Type B pancreatic cell (in vitro differentiated cells): ENCODE data around the gene ATOX1. TPM values are rescaled to one million over a fixed set of nuclear protein-coding genes. Genes with fewer than 3 reads are reported as not detected.

Experiments used
- DNase-seq: peaks from one replicate; pipeline ENCODE4 v3.0.0; 2021; ENCODE audit warnings: mixed read lengths; ENCODE audit not compliant: unreplicated experiment; ENCODE audit errors: extremely low spot score
- H3K27ac Mint-ChIP-seq: 2 replicates; pipeline ENCODE4 v1.8.0; 2021; ENCODE audit warnings: mild to moderate bottlenecking, mixed read lengths
- H3K27me3 Mint-ChIP-seq: 2 replicates; pipeline ENCODE4 v1.8.0; 2021; ENCODE audit warnings: mixed read lengths
- H3K36me3 Mint-ChIP-seq: 2 replicates; pipeline ENCODE4 v1.8.0; 2021; ENCODE audit warnings: mixed read lengths
- H3K4me1 Mint-ChIP-seq: one replicate; pipeline ENCODE4 v1.8.0; 2021; ENCODE audit warnings: mixed read lengths; ENCODE audit not compliant: unreplicated experiment
- H3K4me3 Mint-ChIP-seq: 2 replicates; pipeline ENCODE4 v1.8.0; 2021; ENCODE audit warnings: mild to moderate bottlenecking, mixed read lengths
- H3K9me3 Mint-ChIP-seq: 2 replicates; pipeline ENCODE4 v1.8.0; 2021; ENCODE audit warnings: mixed read lengths
- CTCF ChIP-seq: fragments of 200-600 bp; sonication (generic); conservative IDR thresholded peaks from 2 replicates; pipeline ENCODE4 v1.5.0; 2021; ENCODE audit warnings: antibody characterized with exemption, mild to moderate bottlenecking
- total RNA-seq: library from RNA; stranded (reverse); gene quantifications from 2 replicates; pipeline ENCODE4 v1.2.1, GENCODE V29; 2021; ENCODE audit warnings: low replicate concordance

The ATOX1 gene
- total RNA-seq, 1 donor from 2014 or later = 81.0 TPM

GRCh38 chr5:151781201-151781600, 22.8 kb upstream of the ATOX1 start:
- peaks cover 34% of the 10 kb centered on the region for H3K4me1 Mint-ChIP-seq
- DNase-seq = no peak
- no peaks in the 10 kb centered on the region for H3K27me3 Mint-ChIP-seq
- peak overlapping the region; percentile 20 for H3K27ac Mint-ChIP-seq
- H3K4me3 Mint-ChIP-seq = no peak overlapping the region
- peaks cover 28% of the 10 kb centered on the region for H3K36me3 Mint-ChIP-seq
- no peak for TF ChIP-seq CTCF
- no peaks in the 10 kb centered on the region for H3K9me3 Mint-ChIP-seq

- peaks cover 31% of the 10 kb centered on the region for H3K36me3 Mint-ChIP-seq
- no peak overlapping the region for H3K27ac Mint-ChIP-seq
- H3K4me1 Mint-ChIP-seq = peaks cover 43% of the 10 kb centered on the region
- no peak for TF ChIP-seq CTCF
- H3K27me3 Mint-ChIP-seq = no peaks in the 10 kb centered on the region
- H3K4me3 Mint-ChIP-seq = no peak overlapping the region
- H3K9me3 Mint-ChIP-seq = no peaks in the 10 kb centered on the region
- no peak for DNase-seq
Measured at GRCh38 chr5:151780348-151780747, 21.9 kb upstream of the ATOX1 start.

GRCh38 chr5:151779531-151780125, 21.2 kb upstream of the ATOX1 start:
- Mint-ChIP-seq H3K27ac (no peak overlapping the region), H3K4me3 (no peak overlapping the region), H3K4me1 (peaks cover 46% of the 10 kb centered on the region), H3K36me3 (peaks cover 31% of the 10 kb centered on the region), H3K9me3 (no peaks in the 10 kb centered on the region), H3K27me3 (no peaks in the 10 kb centered on the region)
- DNase-seq = no peak
- TF ChIP-seq CTCF = no peak

GRCh38 chr5:151775025-151775606, 16.7 kb upstream of the ATOX1 start:
- no peak for TF ChIP-seq CTCF

GRCh38 chr5:151773951-151774350, 15.5 kb upstream of the ATOX1 start:
- Mint-ChIP-seq H3K9me3 (no peaks in the 10 kb centered on the region), H3K27ac (peak overlapping the region; percentile 68)

More at GRCh38 chr5:151775025-151775606, 16.7 kb upstream of the ATOX1 start:
- peak overlapping the region; percentile 92 for H3K4me3 Mint-ChIP-seq
- peaks cover 31% of the 10 kb centered on the region for H3K36me3 Mint-ChIP-seq
- peak overlapping the region; percentile 1 for H3K27ac Mint-ChIP-seq
- H3K4me1 Mint-ChIP-seq = peaks cover 48% of the 10 kb centered on the region
- no peaks in the 10 kb centered on the region for H3K27me3 Mint-ChIP-seq
- H3K9me3 Mint-ChIP-seq = no peaks in the 10 kb centered on the region
- no peak for DNase-seq

More at GRCh38 chr5:151773951-151774350, 15.5 kb upstream of the ATOX1 start:
- DNase-seq = no peak
- H3K4me1 Mint-ChIP-seq = peaks cover 37% of the 10 kb centered on the region
- no peak for TF ChIP-seq CTCF
- peaks cover 21% of the 10 kb centered on the region for H3K36me3 Mint-ChIP-seq
- H3K27me3 Mint-ChIP-seq = no peaks in the 10 kb centered on the region
- H3K4me3 Mint-ChIP-seq = peak overlapping the region; percentile 92
